IMR-90 (cell line): ENCODE results near the gene OVOL3. TPM values are rescaled to one million over a fixed set of nuclear protein-coding genes. Genes with fewer than 3 reads are reported as not detected.

Source experiments
- ATAC-seq: fragments of 200-7000 bp; cut with Tn5 transposase; 2 replicates; pipeline ENCODE4 v1.9.1; 2020; ENCODE audit warnings: low read depth, mild to moderate bottlenecking, moderate library complexity
- BruUV-seq: library from RNA; stranded (reverse); fragments of 400-500 nt; replicated peaks from 2 replicates; lab custom pipeline; 2021; lab: Mats Ljungman, UMichigan
- CTCF ChIA-PET: fragments of 300-600 bp; formaldehyde crosslinking; extraction: SDS; loops from one replicate; lab custom pipeline; 2021; ENCODE audit warnings: antibody characterized with exemption; lab: Yijun Ruan, JAX
- POLR2A ChIA-PET: fragments of 300-600 bp; sonication (Branson Sonifier 250); formaldehyde crosslinking; loops from one replicate; lab custom pipeline; 2022; ENCODE audit warnings: antibody characterized with exemption; ENCODE audit not compliant: unreplicated experiment; lab: Charles Lee
- DNase-seq: peaks from one replicate; pipeline ENCODE4 v3.0.0; 2013
- H2AFZ ChIP-seq: replicated peaks from 2 replicates; pipeline ENCODE3; 2013; ENCODE audit warnings: low read length, mild to moderate bottlenecking; ENCODE audit not compliant: poor library complexity
- H2AK5ac ChIP-seq: 2 replicates; pipeline ENCODE4 v1.6.1; 2013; ENCODE audit warnings: low read depth, low read length, inconsistent platforms
- H2AK9ac ChIP-seq: replicated peaks from 2 replicates; pipeline ENCODE3; 2013; ENCODE audit warnings: mild to moderate bottlenecking, low read depth, low read length, moderate library complexity; ENCODE audit not compliant: poor library complexity
- H2BK120ac ChIP-seq: 2 replicates; pipeline ENCODE4 v1.6.1; 2013; ENCODE audit warnings: low read depth, low read length, inconsistent platforms
- H2BK15ac ChIP-seq: 3 replicates; pipeline ENCODE4 v1.6.1; 2013; ENCODE audit warnings: low read depth, low read length, inconsistent platforms
- H2BK20ac ChIP-seq: 2 replicates; pipeline ENCODE4 v1.6.1; 2013; ENCODE audit warnings: low read depth, mild to moderate bottlenecking, inconsistent platforms, low read length, moderate library complexity
- H2BK5ac ChIP-seq: 2 replicates; pipeline ENCODE4 v1.6.1; 2013; ENCODE audit warnings: mild to moderate bottlenecking, low read depth, low read length, inconsistent platforms; ENCODE audit not compliant: poor library complexity, severe bottlenecking
- H3K14ac ChIP-seq: replicated peaks from 2 replicates; pipeline ENCODE4 v1.6.1; 2013; ENCODE audit warnings: low read depth, low read length, inconsistent platforms
- H3K18ac ChIP-seq: 2 replicates; pipeline ENCODE4 v1.6.1; 2013; ENCODE audit warnings: low read depth, low read length, control low read depth
- H3K23ac ChIP-seq: 2 replicates; pipeline ENCODE4 v1.6.1; 2013; ENCODE audit warnings: low read depth, low read length, inconsistent platforms
- H3K27ac ChIP-seq: 2 replicates; pipeline ENCODE4 v1.5.1; 2013; ENCODE audit warnings: mild to moderate bottlenecking, control low read depth, low read length; ENCODE audit not compliant: insufficient read depth
- H3K27me3 ChIP-seq: 2 replicates; pipeline ENCODE4 v1.6.1; 2013; ENCODE audit warnings: low read length; ENCODE audit not compliant: control insufficient read depth, insufficient read depth
- H3K36me3 ChIP-seq: 2 replicates; pipeline ENCODE4 v1.6.1; 2013; ENCODE audit warnings: low read length, mixed read lengths; ENCODE audit not compliant: control insufficient read depth, insufficient read depth
- H3K4ac ChIP-seq: 2 replicates; pipeline ENCODE4 v1.6.1; 2013; ENCODE audit warnings: low read depth, low read length, inconsistent platforms
- H3K4me1 ChIP-seq: 2 replicates; pipeline ENCODE4 v1.6.1; 2013; ENCODE audit warnings: low read length, mixed read lengths; ENCODE audit not compliant: control insufficient read depth, insufficient read depth
- H3K4me2 ChIP-seq: 2 replicates; pipeline ENCODE4 v1.6.1; 2013; ENCODE audit warnings: low read depth, mild to moderate bottlenecking, control low read depth, low read length, moderate library complexity
- H3K4me3 ChIP-seq: 2 replicates; pipeline ENCODE4 v1.5.1; 2013; ENCODE audit warnings: low read depth, mild to moderate bottlenecking, control low read depth, low read length, moderate library complexity; ENCODE audit not compliant: insufficient read depth
- H3K56ac ChIP-seq: 2 replicates; pipeline ENCODE4 v1.6.1; 2013; ENCODE audit warnings: low read length, inconsistent platforms; ENCODE audit not compliant: insufficient read depth; ENCODE audit errors: extremely low read depth
- H3K79me1 ChIP-seq, 2 experiments: 2 replicates each; pipeline ENCODE4 v1.6.1; 2013; ENCODE audit warnings: low read length in 2 of 2, inconsistent platforms in 1 of 2, low read depth in 1 of 2
- H3K9ac ChIP-seq: 2 replicates; pipeline ENCODE4 v1.6.1; 2013; ENCODE audit warnings: low read depth, low read length, control low read depth
- H3K9me1 ChIP-seq: 2 replicates; pipeline ENCODE4 v1.6.1; 2013; ENCODE audit warnings: low read length, inconsistent platforms; ENCODE audit not compliant: insufficient read depth
- H3K9me3 ChIP-seq: 2 replicates; pipeline ENCODE4 v1.6.1; 2013; ENCODE audit warnings: low read length; ENCODE audit not compliant: control insufficient read depth, insufficient read depth
- H4K20me1 ChIP-seq: 2 replicates; pipeline ENCODE4 v1.6.1; 2013; ENCODE audit warnings: low read length, inconsistent platforms; ENCODE audit not compliant: insufficient read depth
- H4K5ac ChIP-seq: 2 replicates; pipeline ENCODE4 v1.6.1; 2013; ENCODE audit warnings: mild to moderate bottlenecking, low read depth, low read length, control low read depth
- H4K8ac ChIP-seq, 2 experiments: 2 replicates each; pipeline ENCODE4 v1.6.1; 2013; ENCODE audit warnings: low read depth in 2 of 2, low read length in 2 of 2, control low read depth in 1 of 2, inconsistent platforms in 1 of 2
- H4K91ac ChIP-seq: 2 replicates; pipeline ENCODE4 v1.6.1; 2013; ENCODE audit warnings: low read depth, low read length, inconsistent platforms; ENCODE audit not compliant: insufficient read depth
- BHLHE40 ChIP-seq: fragments of 150-350 bp; IDR thresholded peaks from 2 replicates; pipeline ENCODE4 v1.6.1; 2016; ENCODE audit warnings: mild to moderate bottlenecking, low read depth, low read length
- CEBPB ChIP-seq: IDR thresholded peaks from 2 replicates; pipeline ENCODE4 v1.6.1; 2012; ENCODE audit warnings: low read depth, low read length, improper control_type of control experiment
- CHD1 ChIP-seq: IDR thresholded peaks from 2 replicates; pipeline ENCODE4 v1.6.1; 2012; ENCODE audit warnings: low read depth, low read length, improper control_type of control experiment
- ELK1 ChIP-seq: fragments of 150-350 bp; IDR thresholded peaks from 2 replicates; pipeline ENCODE4 v1.6.1; 2016; ENCODE audit warnings: low read depth, mild to moderate bottlenecking, low read length, moderate library complexity, borderline replicate concordance
- FOS ChIP-seq: fragments of 150-350 bp; IDR thresholded peaks from 2 replicates; pipeline ENCODE4 v1.6.1; 2016; ENCODE audit warnings: low read depth, low read length
- MAFK ChIP-seq: IDR thresholded peaks from 2 replicates; pipeline ENCODE4 v1.6.1; 2012; ENCODE audit warnings: low read depth, low read length, improper control_type of control experiment
- MAZ ChIP-seq: IDR thresholded peaks from 2 replicates; pipeline ENCODE4 v1.6.1; 2012; ENCODE audit warnings: low read depth, mild to moderate bottlenecking, low read length, improper control_type of control experiment, moderate library complexity, borderline replicate concordance
- MXI1 ChIP-seq: IDR thresholded peaks from 2 replicates; pipeline ENCODE4 v1.6.1; 2012; ENCODE audit warnings: low read depth, mild to moderate bottlenecking, low read length, moderate library complexity, borderline replicate concordance
- POLR2A ChIP-seq: IDR thresholded peaks from 2 replicates; pipeline ENCODE4 v1.6.1; 2012; ENCODE audit warnings: mild to moderate bottlenecking, low read depth, low read length
- RAD21 ChIP-seq: IDR thresholded peaks from 2 replicates; pipeline ENCODE4 v1.6.1; 2012; ENCODE audit warnings: low read length, improper control_type of control experiment
- RCOR1 ChIP-seq: IDR thresholded peaks from 2 replicates; pipeline ENCODE4 v1.6.1; 2012; ENCODE audit warnings: mild to moderate bottlenecking, low read length, improper control_type of control experiment; ENCODE audit not compliant: insufficient replicate concordance
- SMC3 ChIP-seq: fragments of 150-350 bp; IDR thresholded peaks from 2 replicates; pipeline ENCODE4 v1.6.1; 2016; ENCODE audit warnings: low read depth, mild to moderate bottlenecking, antibody characterized with exemption, low read length, moderate library complexity
- USF2 ChIP-seq: fragments of 150-350 bp; IDR thresholded peaks from 2 replicates; pipeline ENCODE4 v1.6.1; 2017; ENCODE audit warnings: mild to moderate bottlenecking, antibody characterized with exemption, low read length, low read depth
- WGBS, 2 experiments: methylation state at CpG; one replicate each; pipeline versions ENCODE4 v1.1.5 to v1.1.7; 2013; ENCODE audit warnings: missing lambda C conversion rate in 2 of 2; ENCODE audit not compliant: insufficient read length in 1 of 2; ENCODE audit errors: extremely low coverage in 2 of 2; 5-methylcytosine and 5-hydroxymethylcytosine counted together
- dilution Hi-C: fragments of 300-500 bp; cut with HindIII; formaldehyde crosslinking; loops from one replicate; pipeline ENCODE4 v1.14.3; 2018; ENCODE audit warnings: low sequenced_read_pairs; ENCODE audit not compliant: unreplicated experiment
- in situ Hi-C: fragments of 300-500 bp; cut with MboI; formaldehyde crosslinking; loops from 3 replicates; pipeline ENCODE4 v1.14.3; 2019; ENCODE audit warnings: low sequenced_read_pairs, inconsistent platforms, mixed read lengths
- intact Hi-C: fragments of 100-400 bp; cut with micrococcal nuclease; formaldehyde crosslinking; loops from 2 replicates; pipeline ENCODE4 v1.10.0; 2022
- polyA plus RNA-seq, 3 experiments: library from polyadenylated mRNA; depleted of rRNA; stranded (reverse); fragments of >200 nt; gene quantifications; 2 replicates each; pipeline ENCODE4 v1.2.3, GENCODE V29; 2012; ENCODE audit warnings: low replicate concordance in 1 of 3
- total RNA-seq: library from RNA; depleted of rRNA; stranded (reverse); fragments of >200 nt; gene quantifications from 2 replicates; pipeline ENCODE4 v1.2.3, GENCODE V29; 2012

OVOL3 gene
- total and polyA plus RNA-seq, 2 of the 4 experiments (the other 2 are of a cell fraction) = not detected

- H2BK5ac ChIP-seq = no peak overlapping the region
- H3K9me3 ChIP-seq = no peaks in the 10 kb centered on the region
- in situ Hi-C loops (no loop called here), intact Hi-C loops (no loop called here), dilution Hi-C loops (no loop called here)
- ChIA-PET POLR2A (no interaction called here), CTCF (no interaction called here)
- no peak overlapping the region for H4K5ac ChIP-seq
- no peak overlapping the region for H4K8ac ChIP-seq
- H4K20me1 ChIP-seq = peaks cover 6% of the 10 kb centered on the region
- H2BK20ac ChIP-seq = no peak overlapping the region
- H3K4me2 ChIP-seq = no peak overlapping the region
- no peak for TF ChIP-seq CEBPB
- TF ChIP-seq POLR2A = no peak
- no peak for TF ChIP-seq MAFK
- no peak for TF ChIP-seq SMC3
- no peak for TF ChIP-seq ELK1
- no peak for TF ChIP-seq RAD21
- no peak for TF ChIP-seq FOS
- TF ChIP-seq BHLHE40 = no peak
- TF ChIP-seq USF2 = no peak
- TF ChIP-seq MAZ = no peak
- no peak for TF ChIP-seq CHD1
- no peak for TF ChIP-seq MXI1
- TF ChIP-seq RCOR1 = no peak
- no peak overlapping the region for H3K14ac ChIP-seq
- H3K18ac ChIP-seq = no peak overlapping the region
- 0 out of 2 replicates have a peak, but pooled peaks cover 3% of the 10 kb centered on the region for H3K9me1 ChIP-seq
- H2BK15ac ChIP-seq = no peak overlapping the region
- BruUV-seq = no TSS peak
- H3K36me3 ChIP-seq = peaks cover 12% of the 10 kb centered on the region
- H2AK5ac ChIP-seq = no peak overlapping the region
- no peak overlapping the region for H2AK9ac ChIP-seq
- no peak overlapping the region for H3K27ac ChIP-seq
- DNase-seq (no peak), ATAC-seq (no peak)
- 55% methylated on average over 5 of the region's 13 CpGs; no CpG with 5 or more reads in 1 of the 2 experiments for WGBS, 2 experiments
- H3K27me3 ChIP-seq = no peaks in the 10 kb centered on the region
- H3K23ac ChIP-seq = no peak overlapping the region
- no peak overlapping the region for H2BK120ac ChIP-seq
- H3K4ac ChIP-seq = no peak overlapping the region
- no peak overlapping the region for H3K4me3 ChIP-seq
- no peak overlapping the region for H4K91ac ChIP-seq
- no peak overlapping the region for H3K9ac ChIP-seq
- peaks cover 19 to 26% of the 10 kb centered on the region in 2 experiments; a peak in 3 of 4 replicates for H3K79me1 ChIP-seq
- no peak overlapping the region for H3K56ac ChIP-seq
- H2AFZ ChIP-seq = no peak overlapping the region
- peaks cover 5% of the 10 kb centered on the region for H3K4me1 ChIP-seq
These were observed 227 bp downstream of the OVOL3 start for GRCh38 chr19:36111200-36111539.
